GM18858 (cell line): ENCODE data around the gene EMX2.
"Not testable (repeated sequence)": the region's sequence is repeated elsewhere in the genome, so short reads cannot be mapped to it uniquely, and the experiment has no call there.

Experiments used
- ATAC-seq: cut with Tn5 transposase; IDR thresholded peaks from one replicate; pipeline ENCODE4 v1.9.1; 2021; ENCODE audit not compliant: unreplicated experiment

EMX2 gene

DNA sequence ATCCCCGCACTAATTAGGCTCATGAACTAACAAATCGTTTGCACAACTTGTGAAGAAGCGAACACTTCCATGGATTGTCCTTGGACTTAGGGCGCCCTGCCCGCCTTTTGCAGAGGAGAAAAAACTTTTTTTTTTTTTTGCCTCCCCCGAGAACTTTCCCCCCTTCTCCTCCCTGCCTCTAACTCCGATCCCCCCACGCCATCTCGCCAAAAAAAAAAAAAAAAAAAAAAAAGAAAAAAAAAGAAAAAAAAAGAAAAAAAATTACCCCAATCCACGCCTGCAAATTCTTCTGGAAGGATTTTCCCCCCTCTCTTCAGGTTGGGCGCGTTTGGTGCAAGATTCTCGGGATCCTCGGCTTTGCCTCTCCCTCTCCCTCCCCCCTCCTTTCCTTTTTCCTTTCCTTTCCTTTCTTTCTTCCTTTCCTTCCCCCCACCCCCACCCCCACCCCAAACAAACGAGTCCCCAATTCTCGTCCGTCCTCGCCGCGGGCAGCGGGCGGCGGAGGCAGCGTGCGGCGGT lies at the start of gene EMX2:
Gene EMX2, plus strand, starts transcription at position 41 of the 519 bp plus-strand sequence. CDS start 522 bp downstream, outside the sequence.
- ATAC-seq = no peak

- no peak for ATAC-seq
These were observed 46.5 kb upstream of the EMX2 start for GRCh38 chr10:117496031-117496430.

DNA sequence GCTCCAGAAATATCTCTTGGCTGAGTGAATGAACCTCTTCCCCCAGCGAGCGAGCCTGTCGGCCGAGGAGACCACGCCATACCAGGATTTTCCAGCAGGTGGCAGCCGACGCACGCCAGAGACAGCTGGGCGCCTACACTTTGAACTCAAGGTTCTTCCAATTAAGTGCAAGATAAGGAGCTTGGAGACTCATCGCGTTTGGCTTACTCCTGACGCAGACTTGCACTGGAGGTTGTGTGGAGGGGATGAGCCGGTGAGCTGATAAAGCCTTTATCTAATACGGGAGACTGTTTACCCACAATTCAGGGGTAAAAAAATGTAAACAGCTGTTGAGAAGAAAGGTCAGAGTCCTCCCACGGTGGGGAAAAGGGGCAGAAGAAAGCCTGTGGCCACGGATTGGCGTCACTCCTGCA lies 45.9 kb upstream of the EMX2 start:
- ATAC-seq = no peak

GRCh38 chr10:117497736-117498135 lies 44.8 kb upstream of the EMX2 start:
- no peak for ATAC-seq

DNA sequence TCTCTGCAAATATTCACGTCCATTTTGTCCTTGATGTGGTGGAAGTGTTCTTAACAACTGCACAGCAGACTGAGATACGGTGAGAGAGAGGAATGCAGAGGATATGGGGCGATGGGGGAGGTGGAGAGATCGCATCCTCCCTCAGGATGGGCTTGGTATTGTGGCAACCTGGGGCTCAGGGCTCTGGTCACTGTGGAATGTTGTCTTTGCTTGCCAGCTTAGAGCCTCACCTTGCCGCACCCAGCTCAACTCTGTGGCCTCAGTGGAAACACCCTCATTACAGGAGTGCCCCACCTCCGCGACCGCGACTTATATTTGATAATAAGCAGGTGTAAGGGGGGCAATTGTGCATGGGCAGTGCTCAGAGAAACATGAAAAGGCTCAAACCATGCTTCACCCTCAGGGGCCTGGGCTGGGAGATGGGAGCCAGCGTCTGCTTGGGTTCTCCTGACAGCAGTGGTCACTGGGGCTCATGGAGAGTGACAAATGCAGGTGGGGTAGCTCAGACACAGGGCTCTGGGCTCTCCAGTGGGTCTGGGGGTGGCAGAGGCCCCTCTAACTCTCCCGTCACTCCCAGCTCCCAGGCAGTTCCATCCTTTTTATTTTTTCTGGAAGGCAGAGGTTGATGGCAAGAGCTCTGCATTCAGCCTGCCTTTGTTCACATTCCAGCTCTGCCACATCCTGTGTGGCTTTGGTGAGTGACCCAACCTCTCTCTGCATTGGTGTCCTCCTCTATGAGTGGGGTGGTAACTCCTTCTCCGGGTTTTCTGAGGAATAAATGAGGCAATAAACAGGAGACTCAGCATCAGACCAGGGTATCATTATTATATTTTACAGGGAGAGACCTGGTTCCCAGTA lies 43.1 kb upstream of the EMX2 start:
- no peak for ATAC-seq

GRCh38 chr10:117500456-117500855 lies 42.1 kb upstream of the EMX2 start:
- no peak for ATAC-seq

DNA sequence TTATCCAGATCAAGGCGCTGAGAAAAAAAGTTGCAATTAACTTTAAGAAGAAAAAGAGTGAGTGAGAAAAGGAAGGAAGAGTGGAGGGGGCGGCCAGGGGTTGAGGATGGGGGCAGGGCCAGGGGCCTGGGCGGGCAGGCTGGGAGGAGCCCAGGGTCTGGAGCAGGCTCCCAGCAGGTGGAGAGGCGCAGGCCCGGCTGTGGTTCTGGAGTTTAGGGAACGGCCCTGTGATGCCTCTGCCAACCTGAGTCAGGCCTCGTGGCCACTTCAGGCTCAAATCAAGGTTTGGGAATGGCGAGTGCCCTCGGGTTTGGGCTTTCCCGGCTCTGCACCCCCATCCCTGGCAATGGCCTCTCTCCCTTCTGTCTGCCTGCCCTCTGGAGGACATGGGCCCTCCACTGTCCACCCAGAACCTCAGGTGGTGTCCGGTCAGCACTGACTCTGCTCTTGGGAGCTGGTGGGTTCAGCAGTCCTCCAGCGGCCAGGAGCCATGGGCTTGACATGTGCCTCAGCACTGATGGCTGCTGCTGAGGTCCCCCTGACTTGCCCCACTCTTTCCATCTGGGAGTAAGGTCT lies 41.0 kb upstream of the EMX2 start:
- ATAC-seq = no peak

DNA sequence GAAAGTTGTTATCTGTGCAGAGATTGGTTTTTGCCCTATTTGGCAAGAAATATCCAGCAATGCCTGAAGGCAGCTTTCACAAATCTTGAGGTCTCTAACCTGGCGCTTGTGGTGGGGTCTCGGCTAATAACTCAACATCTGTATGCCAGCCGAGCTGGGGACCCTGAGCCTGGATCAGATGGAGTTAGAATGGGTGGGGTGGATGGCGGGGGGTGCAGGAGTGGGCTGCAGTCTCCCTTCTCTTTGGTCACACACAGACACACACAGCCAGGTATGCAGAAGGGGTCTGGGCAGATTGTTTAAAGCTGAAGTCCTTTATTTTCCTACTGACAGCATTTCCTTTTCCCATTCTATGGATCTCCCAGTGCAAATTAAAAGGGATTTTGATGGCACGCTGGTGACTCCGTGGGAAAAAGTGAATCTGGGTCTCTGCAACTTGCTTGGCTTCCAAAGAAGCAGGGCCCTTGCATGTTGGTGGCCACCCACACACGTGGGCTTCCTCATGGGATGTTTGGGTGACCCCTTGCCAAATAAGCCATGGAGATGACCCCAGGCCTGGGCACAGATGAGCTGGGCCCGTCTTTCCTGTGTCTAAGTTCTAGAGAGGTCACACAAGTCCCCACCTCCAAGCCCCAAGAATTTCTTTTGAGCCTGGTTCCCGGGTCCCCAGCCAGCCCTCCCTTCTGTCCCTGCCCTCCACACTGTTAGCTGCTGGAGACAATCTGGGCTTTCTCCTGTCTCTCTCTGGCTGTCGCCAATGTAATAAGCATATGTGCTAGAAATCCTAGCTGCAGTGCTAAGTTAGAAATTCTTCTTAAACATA lies 39.9 kb upstream of the EMX2 start:
- ATAC-seq = no peak

- no peak for ATAC-seq
These were observed 39.0 kb upstream of the EMX2 start for GRCh38 chr10:117503244-117504205.

GRCh38 chr10:117504562-117504961 lies 38.0 kb upstream of the EMX2 start:
- no peak for ATAC-seq

GRCh38 chr10:117507081-117507480 lies 35.5 kb upstream of the EMX2 start:
- not testable (repeated sequence) for ATAC-seq

DNA sequence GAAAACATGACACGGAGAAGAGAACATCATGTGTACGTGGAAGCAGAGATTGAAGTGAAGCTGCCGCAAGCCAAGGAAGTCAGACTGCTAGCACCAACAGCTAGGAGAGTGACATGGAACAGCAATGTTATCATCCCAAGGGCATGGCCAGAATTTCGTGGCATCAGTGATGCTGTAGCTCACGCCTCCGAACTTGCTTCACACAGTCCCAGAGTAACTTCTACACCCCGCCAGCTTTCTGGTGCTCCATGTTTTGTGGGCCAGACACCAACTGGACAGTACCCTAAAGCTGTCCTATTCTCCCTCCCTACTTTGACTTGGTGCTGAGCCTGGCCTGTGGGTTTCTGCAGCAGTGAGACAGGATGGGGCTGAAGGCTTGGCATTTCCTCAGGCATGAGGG lies 33.0 kb upstream of the EMX2 start:
- ATAC-seq = no peak

GRCh38 chr10:117511601-117512390 lies 30.8 kb upstream of the EMX2 start:
- ATAC-seq = no peak

- no peak for ATAC-seq
These were observed 27.6 kb upstream of the EMX2 start for GRCh38 chr10:117514971-117515370.

DNA sequence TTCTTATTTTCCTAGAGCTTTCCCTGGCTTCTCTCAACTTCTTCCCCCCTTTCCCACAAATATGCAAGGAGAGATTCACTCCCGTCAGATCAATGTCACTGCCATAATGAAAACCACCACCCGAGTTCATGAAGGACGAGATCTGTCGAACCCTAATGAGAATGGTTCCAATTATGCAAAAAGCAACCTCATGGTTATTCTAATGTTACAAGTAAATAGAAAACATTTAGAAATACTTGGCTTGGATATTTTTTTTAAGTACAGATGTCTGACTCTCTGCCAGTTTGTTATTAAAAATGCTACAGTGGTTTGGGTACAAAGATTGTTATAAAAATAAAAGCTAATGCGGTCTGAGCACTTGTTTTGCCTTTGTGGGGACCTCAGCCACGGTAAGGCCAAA lies 25.9 kb upstream of the EMX2 start:
- no peak for ATAC-seq

DNA sequence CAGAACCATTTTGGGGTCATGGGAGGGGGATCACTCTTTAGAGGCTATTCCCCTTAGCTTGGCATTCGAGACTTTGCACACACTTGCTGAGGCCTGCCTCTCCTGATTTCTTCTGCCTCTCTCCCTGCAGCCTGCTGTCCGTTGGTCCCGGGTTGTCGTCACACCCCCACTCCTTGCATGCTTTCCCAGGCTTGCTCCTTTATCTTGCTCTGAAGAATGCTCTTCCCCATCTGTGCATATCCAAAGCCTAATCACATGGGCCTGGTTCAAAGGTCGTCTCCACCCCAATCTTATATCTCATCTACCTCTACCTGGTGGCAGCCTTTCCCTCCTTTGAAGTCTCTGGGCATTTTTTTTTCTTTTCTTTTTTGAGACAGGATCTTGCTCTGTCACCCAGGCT lies 24.3 kb upstream of the EMX2 start:
- ATAC-seq = no peak

- ATAC-seq = no peak
These were observed 23.3 kb upstream of the EMX2 start for GRCh38 chr10:117519286-117519685.

GRCh38 chr10:117519879-117520278 lies 22.7 kb upstream of the EMX2 start:
- ATAC-seq = no peak

DNA sequence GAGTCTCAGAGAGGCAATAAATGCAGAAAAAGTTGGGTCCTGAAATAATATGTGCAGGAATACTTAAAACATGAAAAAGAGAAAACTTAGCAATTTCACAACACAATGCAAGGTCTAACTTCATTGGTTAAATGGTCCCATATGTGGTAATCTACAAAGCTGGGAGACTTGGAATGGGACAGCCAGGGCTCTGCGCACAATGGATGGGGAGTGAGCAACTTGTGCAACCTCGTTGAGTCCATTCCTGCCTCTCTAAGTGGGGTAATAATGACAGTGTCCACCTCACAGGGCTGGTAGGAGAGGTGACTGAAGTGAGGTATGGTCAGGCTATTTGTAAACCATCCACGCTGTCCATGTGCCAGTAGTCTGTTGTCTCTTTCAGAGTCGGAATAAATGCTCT lies 11.8 kb upstream of the EMX2 start:
- no peak for ATAC-seq
